GM21825 (cell line): ENCODE results near the gene AMFR.
A peak's percentile ranks its signal among the peaks of the same experiment; 100 is the strongest.

Experiments
- ATAC-seq: cut with Tn5 transposase; IDR thresholded peaks from one replicate; pipeline ENCODE4 v1.9.1; 2021; ENCODE audit warnings: mild to moderate bottlenecking, moderate library complexity; ENCODE audit not compliant: unreplicated experiment

AMFR gene

GRCh38 chr16:56363781-56364565 is 61.4 kb downstream of the AMFR start:
- no peak for ATAC-seq

DNA sequence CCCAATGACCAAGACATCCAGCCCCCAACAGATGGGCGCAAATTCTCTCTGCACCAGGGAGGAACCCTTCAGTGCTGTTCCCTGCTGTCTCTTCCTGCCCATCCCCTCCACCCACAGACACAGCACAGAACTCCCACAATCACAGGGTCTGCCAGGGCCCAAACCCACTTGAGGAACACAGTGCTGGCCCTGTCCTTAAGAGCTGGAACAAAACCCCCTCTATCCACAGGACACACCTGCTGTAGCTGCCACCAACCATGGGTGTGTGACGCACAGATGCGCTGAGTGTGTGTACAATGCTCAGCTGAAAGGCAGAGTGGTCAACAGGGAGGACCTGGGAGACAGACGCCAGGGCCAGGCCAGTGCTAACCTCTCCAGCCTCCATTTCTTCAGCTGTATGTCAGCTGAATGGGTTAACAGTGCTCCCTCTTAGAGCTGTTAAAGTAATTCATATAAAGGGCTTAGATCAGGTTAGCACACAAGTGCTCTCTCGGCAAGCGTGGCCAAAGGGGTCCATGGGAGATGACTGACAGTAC is 62.1 kb downstream of the AMFR start:
- no peak for ATAC-seq

DNA sequence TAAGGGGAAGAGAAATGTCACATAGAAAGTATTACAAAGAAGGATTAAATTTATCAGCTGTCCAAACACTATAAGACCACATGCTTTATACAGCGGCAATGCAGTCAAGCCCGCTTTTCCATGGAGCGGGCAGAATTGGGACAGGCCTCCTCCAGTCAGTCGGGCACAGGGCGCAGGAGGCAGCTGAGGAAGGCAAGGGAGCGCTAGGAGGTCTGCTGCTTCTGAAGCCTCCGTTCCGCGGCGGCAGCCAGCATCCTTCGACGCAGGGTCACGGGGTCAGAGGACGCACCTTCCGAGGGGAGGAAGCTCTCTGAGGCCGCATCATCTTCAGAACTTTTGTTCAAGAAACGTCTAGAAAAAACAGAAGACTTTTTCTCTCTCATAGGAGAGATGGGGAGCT is 62.6 kb downstream of the AMFR start:
- no peak for ATAC-seq

GRCh38 chr16:56362057-56362655 is 63.2 kb downstream of the AMFR start:
- ATAC-seq: no peak

DNA sequence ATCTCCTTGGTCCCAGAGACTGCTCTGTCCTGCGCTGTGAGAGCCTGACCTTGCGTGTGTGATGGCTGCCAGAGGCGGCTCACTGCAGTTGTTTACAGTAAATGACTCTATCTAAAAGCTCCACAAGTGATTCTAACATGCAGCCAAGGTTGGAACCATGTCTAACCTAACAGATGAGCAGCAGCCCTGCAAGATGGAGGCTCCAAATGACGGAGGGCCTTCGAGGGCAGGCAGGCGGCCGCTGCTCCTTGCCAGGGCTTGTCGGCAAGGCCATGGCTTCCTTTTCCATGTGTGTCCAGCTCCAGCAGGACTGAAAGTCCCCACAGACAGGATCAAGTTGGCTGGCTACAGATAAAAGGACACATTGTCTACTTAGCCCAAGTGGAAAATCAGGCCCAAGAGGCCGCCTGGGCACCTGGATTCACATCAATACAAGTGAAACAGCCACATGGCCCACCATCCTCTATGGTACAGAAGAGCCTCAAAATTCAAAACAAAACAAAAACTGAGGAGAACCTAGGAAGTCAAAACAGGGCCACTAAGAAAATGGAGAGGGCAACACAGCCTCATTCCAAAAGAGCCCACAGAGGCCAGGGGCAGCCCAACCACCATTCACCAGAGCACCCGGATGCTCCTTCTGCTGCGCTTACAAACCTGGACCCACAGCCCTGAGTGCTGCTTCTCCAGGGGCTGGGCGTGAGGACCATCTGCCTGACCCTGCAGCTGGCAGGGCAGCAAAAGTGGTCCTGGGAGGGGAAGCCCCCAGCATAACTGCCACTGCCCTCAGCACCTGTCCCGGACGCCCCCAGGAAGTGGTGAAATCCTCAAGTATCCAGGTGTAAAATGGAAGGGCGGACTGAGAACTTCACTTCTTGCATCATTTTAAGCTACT is 65.0 kb downstream of the AMFR start:
- ATAC-seq: no peak

- ATAC-seq: no peak
These were observed 67.5 kb downstream of the AMFR start for GRCh38 chr16:56357765-56358322.

GRCh38 chr16:56357241-56357764 is 68.0 kb downstream of the AMFR start:
- ATAC-seq: peak; percentile 6

DNA sequence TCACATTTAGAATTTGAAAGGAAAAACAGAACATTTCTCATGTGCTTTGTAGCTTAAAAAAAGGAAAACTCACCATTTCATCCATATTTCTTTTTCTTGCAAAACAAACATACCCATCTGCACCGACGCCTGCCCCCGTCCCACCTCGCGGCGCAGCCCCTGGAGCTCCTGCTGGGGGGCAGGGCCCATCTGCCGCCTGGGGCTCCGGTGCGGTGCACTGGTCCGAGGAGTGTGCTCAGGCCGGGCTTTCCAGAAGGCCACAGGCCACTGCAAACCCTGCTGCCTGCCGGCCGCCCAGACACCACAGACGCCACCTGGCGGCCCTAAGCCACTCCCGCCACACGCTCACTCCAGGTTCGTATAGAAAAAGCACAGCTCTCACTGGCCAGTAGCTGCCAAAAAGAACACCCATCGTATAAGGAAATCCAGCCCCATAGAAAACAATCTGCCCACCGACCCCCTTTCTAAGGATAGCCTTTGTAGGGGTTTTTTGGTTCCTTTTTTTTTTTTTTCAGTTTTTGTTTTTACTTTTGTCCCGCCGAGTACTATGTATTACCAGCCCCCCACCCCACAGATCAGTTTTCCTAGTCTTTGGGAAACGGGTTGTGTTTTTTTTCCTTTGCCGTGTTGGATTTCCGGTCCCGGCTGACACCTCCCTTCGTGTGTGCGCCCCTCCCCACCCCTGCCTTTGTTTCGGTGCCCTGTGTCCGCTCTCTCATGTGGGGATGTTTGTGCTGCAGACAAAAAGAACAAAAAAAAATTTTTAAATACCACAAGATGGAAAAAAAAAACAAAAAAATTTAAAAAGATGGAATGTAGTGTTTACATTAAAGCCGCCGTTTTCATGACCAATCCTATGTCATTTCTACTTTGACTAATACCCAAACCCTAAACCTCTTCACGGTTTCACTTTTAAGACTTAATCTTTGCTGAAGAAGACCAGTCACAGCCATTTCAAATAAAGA is 68.8 kb downstream of the AMFR start:
- ATAC-seq: peak; percentile 91

- no peak for ATAC-seq
These were observed 69.5 kb downstream of the AMFR start for GRCh38 chr16:56355786-56356275.

DNA sequence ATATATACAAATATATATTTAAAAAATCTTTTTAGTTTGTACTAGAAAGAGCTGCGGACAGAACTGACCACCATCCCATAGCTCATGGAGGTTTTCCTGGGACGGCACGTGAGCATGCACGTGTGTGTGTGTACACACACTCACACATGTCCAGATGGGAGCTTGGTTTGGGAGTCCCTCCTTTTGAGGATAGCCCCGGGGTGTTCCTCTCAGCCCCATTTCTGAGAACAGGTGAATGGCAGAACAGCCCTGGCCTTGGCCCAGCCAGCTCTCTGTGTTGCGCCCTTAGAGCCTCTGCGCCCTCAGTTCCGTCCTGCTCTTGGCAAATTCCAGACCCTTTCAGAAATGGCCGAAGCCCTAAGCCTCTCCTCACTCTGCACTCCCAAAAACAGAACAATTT is 70.1 kb downstream of the AMFR start:
- ATAC-seq: no peak

GRCh38 chr16:56354746-56355145 is 70.6 kb downstream of the AMFR start:
- no peak for ATAC-seq

GRCh38 chr16:56354016-56354415 is 71.3 kb downstream of the AMFR start:
- ATAC-seq: no peak

DNA sequence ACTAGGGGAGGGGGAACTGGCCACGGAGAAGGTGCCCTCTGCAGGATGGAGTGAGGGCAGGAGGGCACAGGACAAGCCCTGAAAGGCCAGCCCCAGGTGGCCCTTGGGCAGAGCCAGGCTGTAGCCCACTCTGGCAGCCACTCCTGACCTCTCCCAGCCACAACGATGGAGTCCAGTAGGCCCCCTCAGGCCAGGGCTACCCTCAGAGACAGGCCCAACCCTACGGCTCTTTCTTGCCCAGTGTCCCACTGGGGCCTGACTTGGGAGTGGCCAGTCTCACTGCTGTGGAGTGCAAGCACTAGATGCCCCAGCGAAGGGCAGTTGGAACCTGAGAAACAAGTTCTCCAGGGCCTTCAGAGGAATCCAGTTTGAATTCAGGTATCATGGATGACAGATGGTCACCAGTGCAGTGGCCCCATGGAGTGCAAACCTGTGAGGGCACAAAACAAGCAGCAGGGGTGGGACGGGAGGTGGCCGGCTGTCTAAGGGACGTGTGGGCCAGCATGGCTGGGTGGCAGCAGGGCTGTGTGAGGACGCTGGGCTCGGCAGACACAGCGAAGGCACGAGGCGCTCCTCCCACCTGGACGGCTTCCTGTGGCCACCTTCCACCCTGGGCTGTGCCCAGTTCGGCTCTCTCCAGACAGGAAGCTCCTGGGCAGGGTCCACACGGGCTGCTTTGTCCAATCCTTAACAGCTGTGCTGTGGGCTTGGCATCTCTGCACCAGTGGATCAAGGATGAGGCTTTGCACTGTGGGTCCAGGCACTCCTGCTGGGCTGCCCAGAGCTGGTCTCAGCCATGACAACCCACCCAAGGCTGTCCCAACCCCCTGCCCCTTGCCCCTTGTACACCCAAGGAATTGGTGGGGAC is 72.1 kb downstream of the AMFR start:
- ATAC-seq: no peak

DNA sequence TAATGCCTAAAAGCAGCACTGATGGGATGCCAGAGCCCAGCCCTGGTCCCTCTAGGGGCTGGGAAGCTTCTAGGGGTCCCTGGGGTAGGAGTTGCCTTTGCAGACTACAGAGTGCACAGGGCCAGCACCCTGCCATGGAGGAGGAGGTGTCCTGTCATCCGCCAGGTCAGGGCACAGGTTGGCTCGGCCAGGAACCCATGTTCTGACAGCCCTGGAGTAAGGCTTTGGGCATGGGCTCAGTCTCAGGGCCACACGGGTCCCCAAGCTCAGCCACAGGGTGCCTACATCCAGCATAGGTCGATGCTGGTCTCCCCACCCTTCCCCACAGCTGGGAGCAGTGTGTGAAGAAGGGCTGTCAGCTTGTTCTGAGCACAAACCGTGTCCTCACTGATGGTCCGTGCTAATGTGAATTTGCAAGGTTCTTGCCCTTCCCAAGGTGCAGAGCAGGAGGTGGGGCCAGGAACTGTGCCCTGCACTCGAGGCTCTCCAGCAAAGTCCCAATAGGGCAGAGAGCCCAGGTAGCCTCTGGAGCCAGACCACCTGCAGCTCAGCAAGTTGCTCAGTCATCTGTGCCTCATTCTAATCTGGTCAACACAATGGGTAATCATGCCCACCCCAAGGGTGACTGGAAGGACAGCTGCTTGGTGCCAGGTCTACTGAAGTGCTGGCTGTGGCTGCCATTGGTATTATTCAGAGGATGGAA is 72.8 kb downstream of the AMFR start:
- no peak for ATAC-seq

DNA sequence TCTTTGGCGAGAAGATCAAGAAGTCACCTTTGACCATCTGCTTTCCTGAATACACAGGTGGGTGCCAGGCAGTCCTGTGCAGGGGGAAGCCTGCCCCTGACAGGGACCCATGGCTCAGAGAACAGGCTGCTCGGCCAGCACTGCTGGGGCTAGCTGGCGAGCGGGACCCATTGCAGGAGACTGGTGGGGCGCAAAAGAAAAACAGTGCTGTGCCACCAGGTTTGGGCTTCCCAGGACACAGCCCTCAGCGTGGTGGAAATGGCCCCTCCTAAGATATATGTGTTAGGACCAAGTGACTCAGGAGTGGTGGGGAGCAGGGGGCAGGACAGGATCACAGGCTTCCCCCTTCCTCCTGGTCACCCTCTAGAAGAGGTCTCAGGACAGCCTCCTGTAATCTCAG is 73.9 kb downstream of the AMFR start:
- no peak for ATAC-seq

- no peak for ATAC-seq
These were observed 74.6 kb downstream of the AMFR start for GRCh38 chr16:56350491-56351405.

- ATAC-seq: no peak
These were observed 75.6 kb downstream of the AMFR start for GRCh38 chr16:56349711-56350161.
